ENCODE results near the gene DELE1. TPM values are rescaled to one million over a fixed set of nuclear protein-coding genes. Genes with fewer than 3 reads are reported as not detected.

DELE1 gene
- total RNA-seq, 3 donors from 2014 or later: 40.3 to 59.8 (median 49.8) TPM

- peaks cover 10% of the 10 kb centered on the region for H3K4me1 Mint-ChIP-seq (ENCODE audit: low read depth)
- H3K4me3 Mint-ChIP-seq: no peak overlapping the region
- no peaks in the 10 kb centered on the region for H3K27me3 Mint-ChIP-seq (ENCODE audit: low read depth)
- no peak for ATAC-seq
- no peak for DNase-seq
- no peaks in the 10 kb centered on the region for H3K9me3 Mint-ChIP-seq
- H3K36me3 Mint-ChIP-seq (ENCODE audit: insufficient read depth): no peaks in the 10 kb centered on the region
Measured at GRCh38 chr5:141949511-141949910, 25.8 kb downstream of the DELE1 start.

GRCh38 chr5:141950207-141951005, 26.7 kb downstream of the DELE1 start:
- Mint-ChIP-seq H3K9me3 (no peaks in the 10 kb centered on the region), H3K4me3 (no peak overlapping the region), H3K4me1 (ENCODE audit: low read depth) (peaks cover 10% of the 10 kb centered on the region), H3K27me3 (ENCODE audit: low read depth) (no peaks in the 10 kb centered on the region), H3K36me3 (ENCODE audit: insufficient read depth) (no peaks in the 10 kb centered on the region)
- ATAC-seq (no peak), DNase-seq (no peak)

- Mint-ChIP-seq H3K4me3 (no peak overlapping the region), H3K9me3 (no peaks in the 10 kb centered on the region), H3K27me3 (ENCODE audit: low read depth) (no peaks in the 10 kb centered on the region), H3K4me1 (ENCODE audit: low read depth) (peaks cover 10% of the 10 kb centered on the region), H3K36me3 (ENCODE audit: insufficient read depth) (no peaks in the 10 kb centered on the region)
- ATAC-seq: peak; percentile 59 to 80
- DNase-seq: no peak
Measured at GRCh38 chr5:141951332-141951781, 27.7 kb downstream of the DELE1 start.

DNA sequence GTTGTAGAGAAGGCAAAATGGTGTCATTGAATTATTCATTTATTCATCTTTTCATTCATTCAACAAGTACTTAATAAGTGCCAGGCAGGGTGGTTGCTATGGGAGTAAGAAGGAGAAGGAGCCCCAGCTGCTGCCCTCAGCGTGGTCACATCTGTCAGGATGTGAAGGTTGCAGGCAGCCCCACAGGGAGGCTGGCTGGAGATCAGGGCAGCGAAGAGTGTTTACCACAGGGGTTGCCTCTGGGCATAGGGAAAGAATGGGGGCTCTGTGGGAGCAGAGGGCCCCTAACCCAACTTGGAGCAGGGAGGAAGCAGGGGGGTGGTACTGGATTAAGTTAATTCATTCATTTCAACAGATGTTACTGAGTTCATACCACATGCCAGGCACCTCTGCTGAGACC, 28.3 kb downstream of the DELE1 start:
- H3K4me3 Mint-ChIP-seq: no peak overlapping the region
- DNase-seq (no peak), ATAC-seq (no peak)
- H3K4me1 Mint-ChIP-seq (ENCODE audit: low read depth): peaks cover 10% of the 10 kb centered on the region
- H3K36me3 Mint-ChIP-seq (ENCODE audit: insufficient read depth): no peaks in the 10 kb centered on the region
- H3K9me3 Mint-ChIP-seq: no peaks in the 10 kb centered on the region
- no peaks in the 10 kb centered on the region for H3K27me3 Mint-ChIP-seq (ENCODE audit: low read depth)

DNA sequence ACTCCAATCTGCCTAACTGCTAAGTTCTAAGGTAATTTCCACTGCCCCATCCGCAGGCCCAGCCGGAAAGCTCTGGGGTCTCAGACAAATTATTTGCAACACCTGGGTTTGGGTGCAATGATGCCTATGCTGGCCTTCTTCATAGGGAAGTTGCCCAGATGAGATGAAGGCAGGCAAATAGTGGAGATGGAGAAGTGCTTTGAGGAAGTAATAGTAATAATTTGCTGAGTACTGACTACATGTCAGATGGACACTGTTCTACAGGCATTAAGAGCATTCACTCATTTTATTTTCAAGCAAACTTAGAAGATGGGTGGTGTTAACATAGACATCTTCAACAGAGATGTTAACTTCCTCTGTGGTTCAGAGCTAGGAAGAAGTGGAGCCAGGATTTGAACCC, 30.5 kb downstream of the DELE1 start:
- H3K9me3 Mint-ChIP-seq: no peaks in the 10 kb centered on the region
- H3K36me3 Mint-ChIP-seq (ENCODE audit: insufficient read depth): no peaks in the 10 kb centered on the region
- H3K27me3 Mint-ChIP-seq (ENCODE audit: low read depth): no peaks in the 10 kb centered on the region
- DNase-seq (no peak), ATAC-seq (no peak)
- peaks cover 28% of the 10 kb centered on the region for H3K4me1 Mint-ChIP-seq (ENCODE audit: low read depth)
- no peak overlapping the region for H3K4me3 Mint-ChIP-seq

- DNase-seq: no peak
- no peak for ATAC-seq
Measured at GRCh38 chr5:141957367-141957996, 33.8 kb downstream of the DELE1 start.

DNA sequence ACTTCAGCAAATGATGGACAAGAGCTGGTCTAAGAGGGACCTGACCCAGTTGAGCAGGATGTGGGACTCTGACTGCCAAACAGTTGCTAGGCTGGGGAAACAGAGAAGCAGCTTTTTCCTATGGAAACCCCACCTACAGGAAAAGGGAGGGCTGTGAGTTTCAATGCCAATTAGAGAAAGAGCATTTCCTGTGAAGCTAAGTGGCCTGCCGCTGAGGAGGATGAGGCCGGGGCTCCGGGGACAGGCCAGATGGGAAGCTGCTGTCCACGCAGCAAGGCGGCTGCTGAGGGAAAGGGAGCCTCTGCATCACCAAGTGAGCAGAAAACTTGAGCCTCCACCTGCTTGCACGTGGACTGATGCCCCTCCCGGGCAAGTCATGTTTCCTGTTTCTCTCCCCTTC, 34.4 kb downstream of the DELE1 start, which contains the start of gene PCDH12:
Gene PCDH12 (minus strand): TSS at position 90 of the 400 bp plus-strand sequence. CDS start 351 bp downstream, outside the sequence.
- Mint-ChIP-seq H3K36me3 (ENCODE audit: insufficient read depth) (no peaks in the 10 kb centered on the region), H3K4me3 (peak within 1 kb of the TSS; percentile 63), H3K27me3 (ENCODE audit: low read depth) (no peaks in the 10 kb centered on the region), H3K4me1 (ENCODE audit: low read depth) (peaks cover 43% of the 10 kb centered on the region), H3K9me3 (no peaks in the 10 kb centered on the region)
- no peak for ATAC-seq
- no peak for DNase-seq

More at GRCh38 chr5:141957367-141957996, 33.8 kb downstream of the DELE1 start:
- Mint-ChIP-seq H3K4me1 (ENCODE audit: low read depth) (peaks cover 43% of the 10 kb centered on the region), H3K36me3 (ENCODE audit: insufficient read depth) (no peaks in the 10 kb centered on the region), H3K9me3 (no peaks in the 10 kb centered on the region), H3K27me3 (ENCODE audit: low read depth) (no peaks in the 10 kb centered on the region), H3K4me3 (peak overlapping the region; percentile 19)

DNA sequence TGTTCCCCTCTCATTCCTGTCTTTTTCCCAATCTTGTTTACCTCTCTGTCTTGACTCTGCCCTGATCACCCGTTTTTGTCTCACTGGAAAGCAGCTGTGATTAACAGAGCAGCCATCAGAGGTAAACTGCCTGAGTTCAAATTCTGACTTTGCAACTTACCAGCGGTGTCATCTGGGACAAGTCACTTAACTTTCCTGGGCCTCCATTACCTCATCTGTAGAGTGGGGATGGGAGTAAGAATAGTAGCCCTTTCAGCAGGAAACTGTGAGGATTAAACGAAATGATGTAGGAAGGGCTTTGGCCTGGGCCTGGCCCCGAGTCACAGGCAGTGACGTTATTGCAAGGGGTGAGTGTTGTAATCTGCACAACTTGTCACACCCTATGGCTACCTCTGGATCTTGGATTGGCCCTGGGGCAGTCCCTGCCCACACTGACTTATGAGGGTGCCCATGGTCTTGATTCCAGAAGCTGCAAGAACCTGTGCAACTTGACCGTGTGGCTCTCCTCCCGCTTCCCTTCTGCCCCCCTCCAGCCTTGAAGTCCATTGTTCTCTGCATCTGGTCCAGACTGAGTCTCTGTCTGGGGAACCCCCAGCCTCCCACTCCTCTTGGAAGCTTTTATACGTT, 35.0 kb downstream of the DELE1 start:
- no peaks in the 10 kb centered on the region for H3K27me3 Mint-ChIP-seq (ENCODE audit: low read depth)
- H3K9me3 Mint-ChIP-seq: no peaks in the 10 kb centered on the region
- no peaks in the 10 kb centered on the region for H3K36me3 Mint-ChIP-seq (ENCODE audit: insufficient read depth)
- peak overlapping the region; percentile 63 for H3K4me3 Mint-ChIP-seq
- peaks cover 43% of the 10 kb centered on the region for H3K4me1 Mint-ChIP-seq (ENCODE audit: low read depth)
- DNase-seq (no peak), ATAC-seq (no peak)

GRCh38 chr5:141960018-141960417, 36.3 kb downstream of the DELE1 start:
- H3K27me3 Mint-ChIP-seq (ENCODE audit: low read depth): no peaks in the 10 kb centered on the region

DNA sequence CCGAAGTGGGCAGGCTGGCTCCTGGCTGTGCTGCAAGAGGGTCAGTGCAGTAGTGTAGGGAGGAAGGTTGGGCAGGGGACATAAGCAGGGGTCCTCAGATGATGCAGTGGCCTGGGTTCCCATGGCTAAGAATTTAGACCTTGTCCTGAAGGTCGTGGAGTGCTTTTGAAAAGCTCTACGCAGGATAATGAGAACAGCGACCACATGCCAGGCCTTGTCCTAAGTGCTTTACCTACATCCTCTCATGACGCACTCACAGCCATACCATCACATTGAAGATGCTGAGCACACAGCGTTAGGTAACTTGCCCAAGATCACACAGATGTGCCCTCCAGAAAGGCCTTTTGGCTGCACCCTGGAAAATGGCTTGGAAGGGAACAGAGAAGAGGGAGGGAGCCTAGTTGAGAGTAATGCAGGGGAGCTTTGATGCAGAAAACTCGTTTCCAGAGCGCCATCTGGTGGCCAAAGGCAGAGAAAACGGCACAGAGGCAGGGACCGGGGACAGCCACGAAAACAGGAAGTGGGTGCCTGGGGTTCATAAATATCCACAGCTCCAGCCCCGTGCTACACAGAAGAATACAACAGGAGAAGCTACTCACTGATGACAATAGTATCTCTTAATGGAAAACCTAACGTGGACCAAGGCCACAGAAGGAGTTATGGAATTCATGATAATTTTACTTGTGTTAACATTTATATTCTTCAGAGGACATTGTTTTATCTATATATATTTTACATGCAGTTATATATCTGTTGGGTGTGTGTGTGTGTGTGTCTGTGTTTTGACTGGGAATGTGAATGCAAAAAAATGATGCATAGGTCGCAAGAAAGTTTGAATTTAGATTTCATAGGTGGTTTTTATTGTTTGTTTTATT, 37.0 kb downstream of the DELE1 start:
- Mint-ChIP-seq H3K36me3 (ENCODE audit: insufficient read depth) (no peaks in the 10 kb centered on the region), H3K9me3 (no peaks in the 10 kb centered on the region), H3K4me3 (no peak overlapping the region), H3K27me3 (ENCODE audit: low read depth) (no peaks in the 10 kb centered on the region), H3K4me1 (ENCODE audit: low read depth) (peaks cover 43% of the 10 kb centered on the region)
- ATAC-seq (peak; percentile 94 to 95), DNase-seq (peak; percentile 88)

More at GRCh38 chr5:141960018-141960417, 36.3 kb downstream of the DELE1 start:
- Mint-ChIP-seq H3K4me3 (no peak overlapping the region), H3K36me3 (ENCODE audit: insufficient read depth) (no peaks in the 10 kb centered on the region), H3K9me3 (no peaks in the 10 kb centered on the region), H3K4me1 (ENCODE audit: low read depth) (peaks cover 43% of the 10 kb centered on the region)
- ATAC-seq (peak in 1 of 2 donors; percentile 31), DNase-seq (no peak)

DNA sequence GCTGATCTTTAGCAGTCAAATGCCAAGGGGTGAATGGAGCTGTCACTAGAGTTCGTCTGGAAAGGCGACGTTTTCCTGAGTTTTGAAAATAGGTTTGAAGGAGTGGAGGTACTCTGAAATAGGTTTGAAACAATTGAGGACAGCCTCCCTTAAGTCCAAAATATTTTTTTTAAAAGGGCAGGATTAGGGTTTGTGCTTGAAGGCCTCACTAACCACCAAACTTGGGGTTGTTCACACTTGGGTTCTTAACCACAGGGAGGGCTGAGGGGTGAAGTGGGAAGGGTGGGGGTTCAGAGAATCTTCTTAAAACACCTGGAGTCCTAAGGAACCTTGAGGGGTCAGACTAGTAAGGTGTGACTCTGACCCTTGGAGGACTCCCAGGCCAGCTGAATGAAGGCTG, 37.8 kb downstream of the DELE1 start:
- no peaks in the 10 kb centered on the region for H3K36me3 Mint-ChIP-seq (ENCODE audit: insufficient read depth)
- ATAC-seq: no peak
- H3K4me1 Mint-ChIP-seq (ENCODE audit: low read depth): peaks cover 43% of the 10 kb centered on the region

DNA sequence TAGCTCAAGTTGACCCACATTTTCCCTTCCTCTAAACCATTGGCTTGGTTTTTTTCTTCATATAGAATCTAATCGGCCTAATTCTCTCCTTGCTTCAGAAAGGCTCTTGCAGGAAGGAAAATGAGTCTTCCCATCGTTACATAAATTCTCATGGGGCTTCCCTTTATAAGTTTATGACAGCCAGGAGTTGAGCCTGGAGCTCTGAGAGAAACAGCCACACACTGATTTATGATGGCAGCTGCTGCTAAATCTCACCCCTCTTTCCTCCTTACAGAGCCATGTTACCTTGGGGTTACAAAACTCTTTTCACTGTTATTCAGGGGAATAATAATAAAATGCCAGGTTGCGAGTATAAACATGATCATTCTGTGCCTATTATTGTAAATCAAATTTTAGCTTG, 40.0 kb downstream of the DELE1 start:
- no peaks in the 10 kb centered on the region for H3K9me3 Mint-ChIP-seq
- no peak for ATAC-seq
- no peaks in the 10 kb centered on the region for H3K36me3 Mint-ChIP-seq (ENCODE audit: insufficient read depth)
- no peaks in the 10 kb centered on the region for H3K27me3 Mint-ChIP-seq (ENCODE audit: low read depth)
- peaks cover 36% of the 10 kb centered on the region for H3K4me1 Mint-ChIP-seq (ENCODE audit: low read depth)
- no peak for DNase-seq
- no peak overlapping the region for H3K4me3 Mint-ChIP-seq

More for the DNA sequence above, 37.8 kb downstream of the DELE1 start:
- DNase-seq: no peak
- Mint-ChIP-seq H3K4me3 (no peak overlapping the region), H3K9me3 (no peaks in the 10 kb centered on the region), H3K27me3 (ENCODE audit: low read depth) (no peaks in the 10 kb centered on the region)

GRCh38 chr5:141965071-141965470, 41.4 kb downstream of the DELE1 start:
- H3K36me3 Mint-ChIP-seq (ENCODE audit: insufficient read depth): no peaks in the 10 kb centered on the region
- H3K4me3 Mint-ChIP-seq: no peak overlapping the region
- no peaks in the 10 kb centered on the region for H3K27me3 Mint-ChIP-seq (ENCODE audit: low read depth)
- peaks cover 31% of the 10 kb centered on the region for H3K4me1 Mint-ChIP-seq (ENCODE audit: low read depth)
- DNase-seq: no peak
- ATAC-seq: no peak
- H3K9me3 Mint-ChIP-seq: no peaks in the 10 kb centered on the region
